Uterus (tissue), 4 donors: Measurements from ENCODE around the gene CCNDBP1. TPM values are rescaled to one million over a fixed set of nuclear protein-coding genes. Genes with fewer than 3 reads are reported as not detected.

ENCODE experiments used
- DNase-seq, 2 donors: peaks; one replicate each; pipeline ENCODE4 v3.0.0-alpha.2; 2019 to 2020
- H3K27ac ChIP-seq, 2 donors: fragments of 200-600 bp; sonication (generic); 1 replicate in 1 of 2; 2 replicates in 1 of 2; pipeline ENCODE4 v1.5.1; 2016 to 2018
- H3K27me3 ChIP-seq, 2 donors: fragments of 200-600 bp; sonication (generic); one replicate each; pipeline ENCODE4 v1.5.1; 2018 to 2019; ENCODE audit warnings: control low read depth in 1 of 2
- H3K36me3 ChIP-seq, 2 donors: fragments of 200-600 bp; sonication (generic); one replicate each; pipeline ENCODE4 v1.5.1; 2019; ENCODE audit warnings: control low read depth in 1 of 2
- H3K4me1 ChIP-seq, 2 donors: fragments of 200-600 bp; sonication (generic); one replicate each; pipeline ENCODE4 v1.5.1; 2018 to 2019; ENCODE audit warnings: control low read depth in 1 of 2
- H3K4me3 ChIP-seq, 2 donors: fragments of 200-600 bp; sonication (generic); 1 replicate in 1 of 2; 2 replicates in 1 of 2; pipeline ENCODE4 v1.5.1; 2018 to 2019; ENCODE audit warnings: mild to moderate bottlenecking in 1 of 2
- H3K9me3 ChIP-seq, 2 donors: fragments of 200-600 bp; sonication (generic); one replicate each; pipeline ENCODE4 v1.5.1; 2019; ENCODE audit warnings: control low read depth in 1 of 2
- CTCF ChIP-seq, 4 experiments: fragments of 200-600 bp in 2 of 4; fragments of 450-650 bp in 2 of 4; sonication (generic) in 2 of 4; IDR thresholded peaks; one replicate each; pipeline ENCODE4 v1.5.1; 2016 to 2019; ENCODE audit warnings: antibody characterized with exemption in 4 of 4, mild to moderate bottlenecking in 2 of 4, moderate library complexity in 1 of 4
- POLR2A ChIP-seq, 2 donors: fragments of 450-650 bp; IDR thresholded peaks; one replicate each; pipeline ENCODE4 v1.6.1; 2016; ENCODE audit warnings: antibody characterized with exemption in 2 of 2, mild to moderate bottlenecking in 1 of 2, moderate library complexity in 1 of 2
- intact Hi-C: fragments of 100-400 bp; cut with DNase I; formaldehyde crosslinking; loops from one replicate; pipeline ENCODE4 v1.15.1; 2023; ENCODE audit warnings: low total_unique reads
- total RNA-seq, 4 donors: library from RNA; depleted of rRNA in 3 of 4; stranded (reverse); fragments of >200 nt in 3 of 4; gene quantifications; one replicate each; pipeline versions ENCODE4 v1.1.0 to v1.2.4, GENCODE V29; 2014 to 2023
- donor health status: DM: yes; HTN: yes; CAD: no.

The CCNDBP1 gene
- total RNA-seq = 10 to 100 TPM; 27.9 to 45.6 (median 44.0) TPM

- Histone ChIP-seq H3K27me3 (no peaks in the 10 kb centered on the region), H3K4me1 (no peaks in the 10 kb centered on the region)
Measured at GRCh38 chr15:43185157-43186002, at the start of gene CCNDBP1. TSS of gene CCNDBP1 (plus strand) at chr15:43185403. CDS start at chr15:43185499, 96 bp downstream.

DNA sequence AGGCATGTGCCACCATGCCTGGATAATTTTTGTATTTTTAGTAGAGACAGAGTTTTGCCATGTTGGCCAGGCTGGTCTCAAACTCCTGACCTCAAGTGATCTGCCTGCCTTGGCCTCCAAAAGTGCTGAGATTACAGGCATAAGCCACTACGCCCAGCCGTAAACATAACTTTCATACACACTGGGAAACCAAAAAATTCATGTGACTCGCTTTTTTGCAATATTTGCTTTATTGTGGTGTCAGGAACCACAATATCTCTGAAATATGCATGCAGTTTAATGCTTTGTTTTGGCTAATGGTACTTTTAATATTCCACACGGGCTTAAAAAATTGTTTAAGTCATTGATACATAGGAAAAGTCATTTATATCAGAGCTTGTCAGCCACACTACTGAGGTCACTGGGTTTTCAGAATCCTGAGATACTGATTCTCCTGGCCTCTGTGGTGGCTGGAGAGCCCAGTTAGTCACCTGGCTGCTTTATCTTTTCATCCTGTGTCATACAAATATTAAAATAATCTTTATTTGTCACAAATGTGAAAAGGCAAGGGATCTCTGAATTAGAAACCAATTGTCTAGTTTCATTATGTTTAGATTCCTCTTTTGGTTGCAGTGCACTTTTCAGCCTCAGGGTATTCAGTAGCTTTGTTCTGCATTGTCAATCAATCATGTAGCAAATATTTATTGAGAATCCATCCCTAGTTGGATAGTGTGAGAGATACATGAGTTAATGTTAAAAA, 41.8 kb upstream of the CCNDBP1 start:
- intact Hi-C loops = no loop called here
- no peaks in the 10 kb centered on the region for H3K36me3 ChIP-seq
- no peak for TF ChIP-seq POLR2A (IDR thresholded peaks at IDR 0.05)
- no peak for TF ChIP-seq CTCF (IDR thresholded peaks at IDR 0.05)

More at GRCh38 chr15:43185157-43186002, at the start of gene CCNDBP1:
- intact Hi-C loops = no loop called here
- peak in 3 of 4 experiments; percentile 10 to 27 (median 24) for TF ChIP-seq CTCF (IDR thresholded peaks at IDR 0.05)
- peak; percentile 34 to 76 for TF ChIP-seq POLR2A (IDR thresholded peaks at IDR 0.05)
- peak within 1 kb of the TSS; percentile 69 to 91 for H3K27ac ChIP-seq
- H3K4me3 ChIP-seq = peak within 1 kb of the TSS; percentile 72 to 87
- H3K36me3 ChIP-seq = no peaks in the 10 kb centered on the region
- peak; percentile 91 to 92 for DNase-seq
- H3K9me3 ChIP-seq = no peaks in the 10 kb centered on the region

GRCh38 chr15:43144512-43144911, 40.7 kb upstream of the CCNDBP1 start:
- Histone ChIP-seq H3K9me3 (no peaks in the 10 kb centered on the region), H3K27me3 (no peaks in the 10 kb centered on the region), H3K4me3 (no peak overlapping the region), H3K36me3 (no peaks in the 10 kb centered on the region), H3K4me1 (no peaks in the 10 kb centered on the region), H3K27ac (no peak overlapping the region)
- DNase-seq = no peak
- intact Hi-C loops = no loop called here
- no peak for TF ChIP-seq CTCF (IDR thresholded peaks at IDR 0.05)
- no peak for TF ChIP-seq POLR2A (IDR thresholded peaks at IDR 0.05)

More for the DNA sequence above, 41.8 kb upstream of the CCNDBP1 start:
- Histone ChIP-seq H3K4me1 (no peaks in the 10 kb centered on the region), H3K27me3 (no peaks in the 10 kb centered on the region), H3K27ac (no peak overlapping the region), H3K4me3 (no peak overlapping the region), H3K9me3 (no peaks in the 10 kb centered on the region)
- no peak for DNase-seq

GRCh38 chr15:43146184-43146583, 39.0 kb upstream of the CCNDBP1 start:
- intact Hi-C loops = no loop called here
- H3K27me3 ChIP-seq = no peaks in the 10 kb centered on the region
- no peak overlapping the region for H3K27ac ChIP-seq
- no peak for DNase-seq
- no peaks in the 10 kb centered on the region for H3K4me1 ChIP-seq
- no peak overlapping the region for H3K4me3 ChIP-seq
- H3K36me3 ChIP-seq = no peaks in the 10 kb centered on the region
- TF ChIP-seq CTCF (IDR thresholded peaks at IDR 0.05) = no peak
- no peak for TF ChIP-seq POLR2A (IDR thresholded peaks at IDR 0.05)
- H3K9me3 ChIP-seq = no peaks in the 10 kb centered on the region
